HEK293 (cell line): ENCODE data around the gene MCAT.

Source experiments
- CTCF ChIA-PET: fragments of 350-600 bp; formaldehyde crosslinking; extraction: SDS; loops from one replicate; lab custom pipeline; 2021; ENCODE audit warnings: antibody characterized with exemption; lab: Yijun Ruan, JAX
- POLR2A ChIA-PET: fragments of 300-600 bp; formaldehyde crosslinking; extraction: SDS; loops from one replicate; lab custom pipeline; 2020; ENCODE audit warnings: antibody characterized with exemption, inconsistent platforms; lab: Yijun Ruan, JAX
- H3K27ac ChIP-seq: fragments of 200-500 bp; sonication (Bioruptor generic); 2 replicates; pipeline ENCODE4 v1.5.1; 2014; ENCODE audit warnings: low read depth, low read length, control low read depth, inconsistent platforms; ENCODE audit errors: extremely low read depth
- H3K36me3 ChIP-seq, 2 experiments: fragments of 200-500 bp in 1 of 2; sonication (Bioruptor generic) in 1 of 2; 1 replicate in 1 of 2; 2 replicates in 1 of 2; pipeline ENCODE4 v1.5.1; 2014 to 2017; ENCODE audit warnings: inconsistent platforms in 2 of 2, low read length in 2 of 2; ENCODE audit not compliant: control insufficient read depth in 2 of 2, insufficient read depth in 1 of 2
- H3K4me1 ChIP-seq: fragments of 200-500 bp; sonication (Bioruptor generic); 2 replicates; pipeline ENCODE4 v1.5.1; 2014; ENCODE audit warnings: mild to moderate bottlenecking, low read length, inconsistent platforms; ENCODE audit not compliant: control insufficient read depth, insufficient read depth
- H3K4me3 ChIP-seq: 2 replicates; pipeline ENCODE4 v1.5.1; 2011; ENCODE audit warnings: low read depth, mild to moderate bottlenecking, control low read depth, low read length, moderate library complexity
- H3K9me3 ChIP-seq: fragments of 200-500 bp; sonication (Bioruptor generic); 2 replicates; pipeline ENCODE4 v1.5.1; 2014; ENCODE audit warnings: low read depth, low read length, inconsistent platforms; ENCODE audit not compliant: control insufficient read depth, insufficient read depth
- GLIS1 ChIP-seq: fragments of 450-650 bp; formaldehyde crosslinking; IDR thresholded peaks from 2 replicates; pipeline ENCODE4 v1.5.1; 2016; ENCODE audit warnings: missing biosample characterization, missing genetic modification characterization
- HIC1 ChIP-seq: fragments of 450-650 bp; formaldehyde crosslinking; IDR thresholded peaks from 2 replicates; pipeline ENCODE4 v1.5.1; 2016; ENCODE audit warnings: missing biosample characterization, missing genetic modification characterization
- PRDM6 ChIP-seq: fragments of 450-650 bp; formaldehyde crosslinking; IDR thresholded peaks from 2 replicates; pipeline ENCODE4 v1.5.1; 2017; ENCODE audit warnings: missing biosample characterization, missing genetic modification characterization
- ZBTB48 ChIP-seq: fragments of 450-650 bp; formaldehyde crosslinking; IDR thresholded peaks from 2 replicates; pipeline ENCODE4 v1.5.1; 2016; ENCODE audit warnings: missing biosample characterization, missing genetic modification characterization
- ZIC2 ChIP-seq: fragments of 450-650 bp; formaldehyde crosslinking; IDR thresholded peaks from 2 replicates; pipeline ENCODE4 v1.5.1; 2016; ENCODE audit warnings: missing biosample characterization, missing genetic modification characterization
- ZNF529 ChIP-seq: fragments of 450-650 bp; formaldehyde crosslinking; IDR thresholded peaks from 2 replicates; pipeline ENCODE4 v1.5.1; 2017; ENCODE audit warnings: missing genetic modification characterization, missing biosample characterization; ENCODE audit not compliant: insufficient replicate concordance
- ZNF677 ChIP-seq: fragments of 450-650 bp; IDR thresholded peaks from 2 replicates; pipeline ENCODE4 v1.5.0; 2018; ENCODE audit warnings: missing biosample characterization, mild to moderate bottlenecking, missing genetic modification characterization, moderate library complexity
- ZNF692 ChIP-seq: fragments of 450-650 bp; formaldehyde crosslinking; IDR thresholded peaks from 2 replicates; pipeline ENCODE4 v1.5.1; 2016; ENCODE audit warnings: missing biosample characterization, missing genetic modification characterization
- ZSCAN18 ChIP-seq: fragments of 450-650 bp; formaldehyde crosslinking; IDR thresholded peaks from 2 replicates; pipeline ENCODE4 v1.5.1; 2016; ENCODE audit warnings: missing biosample characterization, missing genetic modification characterization
- TF ChIP-seq, protein P1 (sequence below): fragments of 450-650 bp; formaldehyde crosslinking; IDR thresholded peaks from 2 replicates; pipeline ENCODE4 v1.5.0; 2017; ENCODE audit warnings: missing biosample characterization, missing genetic modification characterization, borderline replicate concordance

MCAT gene

DNA sequence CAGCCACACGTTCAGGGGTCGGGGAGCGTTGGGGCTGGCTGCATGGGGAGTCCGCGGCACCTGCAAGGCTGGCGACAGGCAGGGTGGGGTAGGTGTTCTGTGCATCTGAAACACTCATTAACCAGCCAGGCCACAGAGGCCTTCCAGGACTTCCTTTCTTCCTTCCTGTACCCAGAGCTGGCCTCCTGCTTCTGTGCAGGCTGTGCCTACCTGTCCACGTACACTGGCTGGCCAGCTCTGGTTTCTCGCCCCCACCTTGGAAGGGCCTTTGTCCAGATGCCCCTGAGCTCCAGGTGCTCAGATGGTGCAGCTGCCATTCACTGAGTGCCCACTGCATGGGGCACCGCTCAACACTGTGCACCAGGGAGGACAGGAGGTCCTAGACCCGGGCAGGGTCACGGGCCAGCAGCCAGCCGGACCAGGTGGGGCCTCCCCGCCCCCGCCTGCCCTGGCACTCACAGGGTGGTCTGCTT is 27.9 kb upstream of the MCAT start:
- H3K9me3 ChIP-seq = no peaks in the 10 kb centered on the region
- no peak overlapping the region for H3K27ac ChIP-seq
- H3K4me1 ChIP-seq = no peaks in the 10 kb centered on the region
- TF ChIP-seq ZNF692 (no peak), HIC1 (tag by site-specific recombination) (peak; percentile 27; the same call in 1 of the 2 replicates), ZSCAN18 (no peak), ZNF677 (tag by site-specific recombination) (no peak)
- TF ChIP-seq, protein P1, sequence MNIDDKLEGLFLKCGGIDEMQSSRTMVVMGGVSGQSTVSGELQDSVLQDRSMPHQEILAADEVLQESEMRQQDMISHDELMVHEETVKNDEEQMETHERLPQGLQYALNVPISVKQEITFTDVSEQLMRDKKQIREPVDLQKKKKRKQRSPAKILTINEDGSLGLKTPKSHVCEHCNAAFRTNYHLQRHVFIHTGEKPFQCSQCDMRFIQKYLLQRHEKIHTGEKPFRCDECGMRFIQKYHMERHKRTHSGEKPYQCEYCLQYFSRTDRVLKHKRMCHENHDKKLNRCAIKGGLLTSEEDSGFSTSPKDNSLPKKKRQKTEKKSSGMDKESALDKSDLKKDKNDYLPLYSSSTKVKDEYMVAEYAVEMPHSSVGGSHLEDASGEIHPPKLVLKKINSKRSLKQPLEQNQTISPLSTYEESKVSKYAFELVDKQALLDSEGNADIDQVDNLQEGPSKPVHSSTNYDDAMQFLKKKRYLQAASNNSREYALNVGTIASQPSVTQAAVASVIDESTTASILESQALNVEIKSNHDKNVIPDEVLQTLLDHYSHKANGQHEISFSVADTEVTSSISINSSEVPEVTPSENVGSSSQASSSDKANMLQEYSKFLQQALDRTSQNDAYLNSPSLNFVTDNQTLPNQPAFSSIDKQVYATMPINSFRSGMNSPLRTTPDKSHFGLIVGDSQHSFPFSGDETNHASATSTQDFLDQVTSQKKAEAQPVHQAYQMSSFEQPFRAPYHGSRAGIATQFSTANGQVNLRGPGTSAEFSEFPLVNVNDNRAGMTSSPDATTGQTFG (tag by site-specific recombination) = no peak
- CTCF ChIA-PET = no interaction called here
- H3K4me3 ChIP-seq = no peak overlapping the region
- POLR2A ChIA-PET = interaction anchor here (1.4 to 2.0 kb wide), 2 partner anchors 14 to 16 kb away, joined by 3 to 8 read pairs; no protein-coding TSS in a partner anchor
- peaks cover 20 to 91% of the 10 kb centered on the region in 2 experiments; a peak in 2 of 3 replicates for H3K36me3 ChIP-seq

GRCh38 chr22:43170131-43170480 is 26.9 kb upstream of the MCAT start:
- TF ChIP-seq ZNF529 (no peak), ZBTB48 (no peak), ZIC2 (tag by site-specific recombination) (peak; percentile 79), PRDM6 (no peak), GLIS1 (tag by site-specific recombination) (peak; percentile 81)
- H3K27ac ChIP-seq = no peak overlapping the region
- no peaks in the 10 kb centered on the region for H3K9me3 ChIP-seq
- no peak overlapping the region for H3K4me3 ChIP-seq
- peaks cover 14 to 84% of the 10 kb centered on the region in 2 experiments; a peak in 2 of 3 replicates for H3K36me3 ChIP-seq
- POLR2A ChIA-PET = interaction anchor here (0.7 to 2.0 kb wide), 3 partner anchors 15 to 17 kb away, joined by 3 to 8 read pairs (median 3); partner anchors contain the start of gene TTLL12
- H3K4me1 ChIP-seq = no peaks in the 10 kb centered on the region
- CTCF ChIA-PET = interaction anchor here (1.2 kb wide), 1 partner anchor 17 kb away, joined by 3 read pairs; the partner anchor contains the start of gene TTLL12
